Measurements from ENCODE around the gene HIGD1A. TPM values are rescaled to one million over a fixed set of nuclear protein-coding genes. Genes with fewer than 3 reads are reported as not detected.

The HIGD1A gene
- total RNA-seq, 1 experiment from 2014 or later, result 80.7 TPM

GRCh38 chr3:42799376-42799775 is 4.9 kb downstream of the HIGD1A start:
- ChIA-PET CTCF (interaction anchor here (2.2 kb wide), 1 partner anchor 32 kb away, joined by 6 read pairs; no protein-coding TSS in a partner anchor), POLR2A (no interaction called here)
- Mint-ChIP-seq H3K27ac (peak overlapping the region; percentile 79; the same call in 1 of the 2 replicates), H3K4me1 (peaks cover 31% of the 10 kb centered on the region), H3K9me3 (no peaks in the 10 kb centered on the region), H3K27me3 (ENCODE audit: low read depth) (no peaks in the 10 kb centered on the region), H3K36me3 (peaks cover 25% of the 10 kb centered on the region), H3K4me3 (no peak overlapping the region)
- no peak for DNase-seq (ENCODE audit: low spot score)
- TF ChIP-seq MAX (CRISPR knock-in tag; IDR thresholded peaks at IDR 0.05) (no peak), ZNF396 (CRISPR knock-in tag; IDR thresholded peaks at IDR 0.05; ENCODE audit: borderline replicate concordance) (no peak), TEAD4 (CRISPR knock-in tag; IDR thresholded peaks at IDR 0.05) (no peak), ERG (CRISPR knock-in tag; IDR thresholded peaks at IDR 0.05) (no peak), ATF3 (CRISPR knock-in tag; conservative IDR thresholded peaks at IDR 0.05) (no peak), AFF4 (CRISPR knock-in tag; IDR thresholded peaks at IDR 0.05; ENCODE audit: borderline replicate concordance) (no peak), FOXP1 (CRISPR knock-in tag; IDR thresholded peaks at IDR 0.05; ENCODE audit: borderline replicate concordance) (no peak), ATF6 (CRISPR knock-in tag; IDR thresholded peaks at IDR 0.05) (no peak), MYBL2 (CRISPR knock-in tag; IDR thresholded peaks at IDR 0.05) (no peak), ZNF263 (CRISPR knock-in tag; IDR thresholded peaks at IDR 0.05; ENCODE audit: low read depth) (no peak), NR1H2 (CRISPR knock-in tag; IDR thresholded peaks at IDR 0.05) (no peak), NR3C1 (CRISPR knock-in tag; conservative IDR thresholded peaks at IDR 0.05; ENCODE audit: low read depth) (no peak)
- ATAC-seq, result no peak

GRCh38 chr3:42796332-42796885 is 7.9 kb downstream of the HIGD1A start:
- POLR2A ChIA-PET, result interaction anchor here (0.7 kb wide), 1 partner anchor 551 kb away, joined by 3 read pairs; no protein-coding TSS in a partner anchor
- H3K27ac Mint-ChIP-seq, result peak overlapping the region; percentile 15; the same call in 1 of the 2 replicates
- TF ChIP-seq OVOL2 (CRISPR knock-in tag; IDR thresholded peaks at IDR 0.05; ENCODE audit: borderline replicate concordance) (no peak), MXD4 (CRISPR knock-in tag; IDR thresholded peaks at IDR 0.05; ENCODE audit: borderline replicate concordance) (no peak), E2F4 (CRISPR knock-in tag; IDR thresholded peaks at IDR 0.05; ENCODE audit: borderline replicate concordance, low read depth) (no peak), PREB (CRISPR knock-in tag; IDR thresholded peaks at IDR 0.05; ENCODE audit: borderline replicate concordance) (no peak), JAZF1 (CRISPR knock-in tag; IDR thresholded peaks at IDR 0.05) (no peak), PRRX2 (CRISPR knock-in tag; IDR thresholded peaks at IDR 0.05) (no peak), ERG (CRISPR knock-in tag; IDR thresholded peaks at IDR 0.05) (no peak), TCF7 (CRISPR knock-in tag; IDR thresholded peaks at IDR 0.05; ENCODE audit: low read depth) (no peak), ZMAT4 (CRISPR knock-in tag; IDR thresholded peaks at IDR 0.05) (no peak), IRF2 (CRISPR knock-in tag; IDR thresholded peaks at IDR 0.05; ENCODE audit: borderline replicate concordance, low read depth) (no peak)

More at GRCh38 chr3:42796332-42796885, 7.9 kb downstream of the HIGD1A start:
- DNase-seq (ENCODE audit: low spot score) (no peak), ATAC-seq (peak; percentile 69)
- Mint-ChIP-seq H3K4me3 (no peak overlapping the region), H3K27me3 (ENCODE audit: low read depth) (no peaks in the 10 kb centered on the region), H3K9me3 (0 out of 2 replicates have a peak, but pooled peaks cover 4% of the 10 kb centered on the region), H3K4me1 (peaks cover 22% of the 10 kb centered on the region), H3K36me3 (peaks cover 39% of the 10 kb centered on the region)
- CTCF ChIA-PET, result interaction anchor here (0.8 to 1.4 kb wide), 5 partner anchors 14 to 605 kb away, joined by 3 to 4 read pairs (median 4); no protein-coding TSS in a partner anchor
